Osteoblast (primary cell): Measurements from ENCODE around the gene RPL10A. TPM values are rescaled to one million over a fixed set of nuclear protein-coding genes. Genes with fewer than 3 reads are reported as not detected.
A peak's percentile ranks its signal among the peaks of the same experiment; 100 is the strongest.

Experiments
- DNase-seq: peaks from one replicate; pipeline ENCODE4 v3.0.0; 2011; ENCODE audit warnings: low spot score, mixed read lengths; ENCODE audit not compliant: insufficient read length; ENCODE audit errors: missing footprints
- H2AFZ ChIP-seq: 2 replicates; pipeline ENCODE4 v1.6.0; 2011; ENCODE audit warnings: mild to moderate bottlenecking, low read length
- H3K27ac ChIP-seq: 2 replicates; pipeline ENCODE4 v1.5.1; 2011; ENCODE audit warnings: mild to moderate bottlenecking, low read depth, low read length, moderate library complexity
- H3K27me3 ChIP-seq: 2 replicates; pipeline ENCODE4 v1.6.0; 2012; ENCODE audit warnings: mild to moderate bottlenecking, control low read depth, inconsistent platforms, low read length, moderate library complexity; ENCODE audit not compliant: insufficient read depth
- H3K36me3 ChIP-seq: 2 replicates; pipeline ENCODE4 v1.5.1; 2011; ENCODE audit warnings: mild to moderate bottlenecking, low read length, control low read depth, moderate library complexity; ENCODE audit not compliant: insufficient read depth
- H3K4me1 ChIP-seq: 2 replicates; pipeline ENCODE4 v1.5.1; 2011; ENCODE audit warnings: mild to moderate bottlenecking, low read length, control low read depth, moderate library complexity; ENCODE audit not compliant: insufficient read depth
- H3K4me2 ChIP-seq: 2 replicates; pipeline ENCODE4 v1.6.0; 2011; ENCODE audit warnings: mild to moderate bottlenecking, low read length; ENCODE audit not compliant: insufficient read depth
- H3K4me3 ChIP-seq: fragments of 200-600 bp; sonication (generic); 3 replicates; pipeline ENCODE4 v1.5.1; 2012; ENCODE audit warnings: mild to moderate bottlenecking, low read length, inconsistent platforms; ENCODE audit not compliant: insufficient read depth
- H3K79me2 ChIP-seq: 2 replicates; pipeline ENCODE4 v1.6.0; 2012; ENCODE audit warnings: mild to moderate bottlenecking, low read length, control low read depth, inconsistent platforms; ENCODE audit not compliant: insufficient read depth
- H3K9me3 ChIP-seq: 2 replicates; pipeline ENCODE4 v1.5.1; 2011; ENCODE audit warnings: low read depth, low read length, control low read depth
- H4K20me1 ChIP-seq: 2 replicates; pipeline ENCODE4 v1.6.0; 2012; ENCODE audit warnings: mild to moderate bottlenecking, low read length, control low read depth; ENCODE audit not compliant: insufficient read depth
- total RNA-seq: library from RNA; depleted of rRNA; stranded (reverse); fragments of >200 nt; gene quantifications from 2 replicates; pipeline ENCODE4 v1.2.3, GENCODE V29; 2012
- TF ChIP-seq, protein P1 (sequence below): IDR thresholded peaks from 2 replicates; pipeline ENCODE4 v1.5.1; 2011; ENCODE audit warnings: mild to moderate bottlenecking, low read depth, low read length, moderate library complexity; ENCODE audit errors: extremely low read depth

RPL10A gene
- total RNA-seq, 1 donor = 1,373 TPM

DNA sequence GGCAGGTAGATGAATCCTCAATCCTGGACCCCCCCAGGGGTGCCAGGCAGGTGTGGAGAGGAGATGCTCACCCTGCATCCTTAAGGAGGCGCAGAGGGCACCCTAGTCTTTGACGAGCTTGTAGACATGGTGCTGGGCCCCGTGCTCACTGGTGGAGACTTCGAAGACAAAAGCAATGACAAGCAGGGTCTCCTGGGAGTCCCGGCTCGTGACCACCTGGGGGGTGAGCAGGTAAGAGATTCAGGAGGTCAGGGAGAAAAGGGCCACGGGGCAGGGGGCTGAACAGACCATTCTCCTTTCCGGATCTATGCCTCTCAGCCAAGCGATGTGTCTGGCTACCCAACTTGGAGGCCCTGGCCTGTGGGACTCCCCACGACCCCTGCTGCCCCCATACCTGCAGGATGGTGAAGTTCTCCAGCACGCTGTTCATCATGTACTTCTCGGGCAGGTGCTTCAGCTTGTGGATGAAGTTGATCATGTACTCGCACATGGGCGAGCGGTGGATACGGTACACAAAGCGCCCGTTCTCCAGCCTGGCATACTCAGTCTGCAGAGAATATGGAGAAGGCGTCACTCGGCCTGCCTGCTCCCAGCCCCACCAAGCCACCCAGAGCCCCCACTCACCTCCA lies 6.9 kb downstream of the RPL10A start:
- H3K9me3 ChIP-seq = no peaks in the 10 kb centered on the region
- H3K4me1 ChIP-seq = peaks cover 12% of the 10 kb centered on the region
- peaks cover 45% of the 10 kb centered on the region for H3K36me3 ChIP-seq
- H3K27me3 ChIP-seq = no peaks in the 10 kb centered on the region
- peaks cover 29% of the 10 kb centered on the region for H4K20me1 ChIP-seq
- TF ChIP-seq, protein P1, sequence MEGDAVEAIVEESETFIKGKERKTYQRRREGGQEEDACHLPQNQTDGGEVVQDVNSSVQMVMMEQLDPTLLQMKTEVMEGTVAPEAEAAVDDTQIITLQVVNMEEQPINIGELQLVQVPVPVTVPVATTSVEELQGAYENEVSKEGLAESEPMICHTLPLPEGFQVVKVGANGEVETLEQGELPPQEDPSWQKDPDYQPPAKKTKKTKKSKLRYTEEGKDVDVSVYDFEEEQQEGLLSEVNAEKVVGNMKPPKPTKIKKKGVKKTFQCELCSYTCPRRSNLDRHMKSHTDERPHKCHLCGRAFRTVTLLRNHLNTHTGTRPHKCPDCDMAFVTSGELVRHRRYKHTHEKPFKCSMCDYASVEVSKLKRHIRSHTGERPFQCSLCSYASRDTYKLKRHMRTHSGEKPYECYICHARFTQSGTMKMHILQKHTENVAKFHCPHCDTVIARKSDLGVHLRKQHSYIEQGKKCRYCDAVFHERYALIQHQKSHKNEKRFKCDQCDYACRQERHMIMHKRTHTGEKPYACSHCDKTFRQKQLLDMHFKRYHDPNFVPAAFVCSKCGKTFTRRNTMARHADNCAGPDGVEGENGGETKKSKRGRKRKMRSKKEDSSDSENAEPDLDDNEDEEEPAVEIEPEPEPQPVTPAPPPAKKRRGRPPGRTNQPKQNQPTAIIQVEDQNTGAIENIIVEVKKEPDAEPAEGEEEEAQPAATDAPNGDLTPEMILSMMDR = no peak
- no peak for DNase-seq
- no peak overlapping the region for H3K27ac ChIP-seq
- peaks cover 11% of the 10 kb centered on the region for H3K79me2 ChIP-seq
- no peak overlapping the region for H3K4me2 ChIP-seq
- no peak overlapping the region for H3K4me3 ChIP-seq
- H2AFZ ChIP-seq = no peak overlapping the region

DNA sequence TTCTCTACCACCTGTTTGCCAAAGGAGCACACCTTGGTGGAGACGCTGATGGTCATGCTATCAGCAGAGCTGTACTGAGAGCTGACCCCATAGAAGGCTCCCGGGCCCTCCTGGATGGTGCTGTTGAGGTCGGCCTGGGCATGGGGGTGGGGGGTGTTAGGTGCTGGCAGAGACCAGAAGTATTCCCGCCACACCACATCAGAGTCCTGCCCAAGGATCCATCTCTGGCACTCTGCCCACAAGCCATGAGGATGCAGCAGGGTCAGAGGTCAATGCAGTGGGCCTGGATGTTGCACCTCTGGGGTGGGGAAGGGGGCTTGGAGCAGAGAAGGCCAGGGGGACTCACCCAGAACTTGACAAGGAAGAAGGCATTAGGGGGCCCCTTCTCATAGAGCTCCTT lies 7.4 kb downstream of the RPL10A start:
- Histone ChIP-seq H3K4me3 (no peak overlapping the region), H2AFZ (no peak overlapping the region), H3K79me2 (peaks cover 6% of the 10 kb centered on the region), H3K36me3 (peaks cover 40% of the 10 kb centered on the region), H3K4me1 (peaks cover 7% of the 10 kb centered on the region), H3K27ac (no peak overlapping the region), H3K27me3 (no peaks in the 10 kb centered on the region), H3K4me2 (no peak overlapping the region), H3K9me3 (no peaks in the 10 kb centered on the region), H4K20me1 (peaks cover 24% of the 10 kb centered on the region)
- TF ChIP-seq, protein P1 = no peak
- peak; percentile 87 for DNase-seq

- Histone ChIP-seq H3K4me2 (no peak overlapping the region), H3K9me3 (no peaks in the 10 kb centered on the region), H3K27ac (no peak overlapping the region), H3K4me3 (no peak overlapping the region), H3K27me3 (no peaks in the 10 kb centered on the region), H3K36me3 (peaks cover 36% of the 10 kb centered on the region), H4K20me1 (peaks cover 20% of the 10 kb centered on the region), H2AFZ (no peak overlapping the region), H3K4me1 (peaks cover 3% of the 10 kb centered on the region), H3K79me2 (peaks cover 3% of the 10 kb centered on the region)
- DNase-seq = peak; percentile 11
- TF ChIP-seq, protein P1 = no peak
Observed at GRCh38 chr6:35476004-35476403, 7.8 kb downstream of the RPL10A start.

DNA sequence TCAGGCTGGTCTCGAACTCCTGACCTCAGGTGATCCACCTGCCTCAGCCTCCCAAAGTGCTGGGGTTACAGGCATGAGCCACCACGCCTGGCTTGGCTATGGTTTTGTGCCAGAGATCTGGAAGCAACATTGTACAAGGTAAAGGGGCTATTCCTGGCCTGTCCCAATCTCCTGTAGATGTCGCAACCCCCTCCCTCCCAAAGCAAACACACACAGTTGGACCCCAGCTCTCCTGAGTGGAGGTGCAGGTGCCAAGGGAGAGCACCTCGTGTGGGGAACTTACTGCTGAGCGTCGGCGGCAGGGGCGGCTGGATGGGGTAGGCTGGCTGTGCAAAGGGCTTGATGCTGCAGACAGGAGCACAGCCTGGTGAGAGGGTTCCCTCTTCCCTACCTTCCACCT lies 8.8 kb downstream of the RPL10A start:
- H3K4me3 ChIP-seq = no peak overlapping the region
- no peak overlapping the region for H2AFZ ChIP-seq
- no peaks in the 10 kb centered on the region for H3K27me3 ChIP-seq
- H3K4me1 ChIP-seq = no peaks in the 10 kb centered on the region
- no peaks in the 10 kb centered on the region for H3K79me2 ChIP-seq
- peaks cover 36% of the 10 kb centered on the region for H3K36me3 ChIP-seq
- peaks cover 12% of the 10 kb centered on the region for H4K20me1 ChIP-seq
- no peak overlapping the region for H3K27ac ChIP-seq
- H3K4me2 ChIP-seq = no peak overlapping the region
- DNase-seq = no peak
- TF ChIP-seq, protein P1 = no peak
- no peaks in the 10 kb centered on the region for H3K9me3 ChIP-seq
